Vagina (tissue), 2 donors: ENCODE data around the gene RHO. TPM values are rescaled to one million over a fixed set of nuclear protein-coding genes. Genes with fewer than 3 reads are reported as not detected.

Experiments
- DNase-seq, 2 donors: peaks; one replicate each; pipeline ENCODE4 v3.0.0-alpha.2; 2017; ENCODE audit errors: extremely low spot score in 2 of 2
- H3K27ac ChIP-seq: fragments of 200-600 bp; sonication (generic); one replicate; pipeline ENCODE4 v1.5.1; 2019
- H3K27me3 ChIP-seq: fragments of 200-600 bp; sonication (generic); one replicate; pipeline ENCODE4 v1.5.1; 2019
- H3K36me3 ChIP-seq, 2 donors: fragments of 200-600 bp; sonication (generic); one replicate each; pipeline ENCODE4 v1.5.1; 2017 to 2019
- H3K4me1 ChIP-seq: fragments of 200-600 bp; sonication (generic); one replicate; pipeline ENCODE4 v1.5.1; 2019
- H3K4me3 ChIP-seq, 2 donors: fragments of 200-600 bp; sonication (generic); 1 replicate in 1 of 2; 2 replicates in 1 of 2; pipeline ENCODE4 v1.5.1; 2016 to 2019
- H3K9me3 ChIP-seq: fragments of 200-600 bp; sonication (generic); one replicate; pipeline ENCODE4 v1.5.1; 2019
- CTCF ChIP-seq, 3 experiments: fragments of 450-650 bp in 2 of 3; fragments of 200-600 bp in 1 of 3; sonication (generic) in 1 of 3; IDR thresholded peaks; one replicate each; pipeline ENCODE4 v1.5.1; 2017 to 2019; ENCODE audit warnings: antibody characterized with exemption in 3 of 3, mild to moderate bottlenecking in 2 of 3, moderate library complexity in 2 of 3
- POLR2A ChIP-seq, 2 donors: fragments of 450-650 bp; IDR thresholded peaks; one replicate each; pipeline ENCODE4 v1.6.1; 2017; ENCODE audit warnings: antibody characterized with exemption in 2 of 2, mild to moderate bottlenecking in 2 of 2, moderate library complexity in 2 of 2
- POLR2AphosphoS5 ChIP-seq, 2 donors: sonication (generic); formaldehyde crosslinking; IDR thresholded peaks; one replicate each; pipeline ENCODE4 v1.9.0; 2017; ENCODE audit warnings: antibody characterized with exemption in 2 of 2, mild to moderate bottlenecking in 2 of 2, low read depth in 1 of 2; ENCODE audit not compliant: insufficient read depth in 1 of 2
- intact Hi-C: fragments of 100-400 bp; cut with DNase I; formaldehyde crosslinking; loops from one replicate; pipeline ENCODE4 v1.15.1; 2023
- total RNA-seq: library from RNA; depleted of rRNA; stranded (reverse); fragments of >200 nt; gene quantifications from one replicate; pipeline ENCODE4 v1.2.3, GENCODE V29; 2016

The RHO gene
- total RNA-seq, 1 donor from 2014 or later: not detected

DNA sequence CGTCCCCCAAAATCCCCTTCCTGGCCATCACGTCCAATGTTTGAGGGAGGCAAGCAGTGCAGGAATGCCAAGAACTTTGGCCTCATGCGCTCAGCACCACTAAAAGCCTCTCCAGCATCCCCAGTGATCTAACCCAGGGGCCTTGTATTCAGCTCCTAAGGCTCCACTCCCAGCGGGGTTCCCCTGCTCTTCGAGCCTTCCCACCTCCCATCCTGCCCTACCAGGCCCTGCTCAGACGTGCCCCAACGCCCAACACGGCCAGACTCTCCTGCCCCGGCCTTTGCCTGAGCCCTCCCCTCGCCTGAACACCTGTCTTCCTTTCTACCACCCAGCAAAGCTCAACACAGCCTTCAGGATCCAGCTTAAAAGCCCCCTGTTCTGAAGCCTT, 47.6 kb downstream of the RHO start:
- no peaks in the 10 kb centered on the region for H3K27me3 ChIP-seq
- no peak for TF ChIP-seq POLR2AphosphoS5 (IDR thresholded peaks at IDR 0.05; ENCODE audit: insufficient read depth in 1 of 2, low read depth in 1 of 2)
- TF ChIP-seq POLR2A (IDR thresholded peaks at IDR 0.05): no peak
- no peak for TF ChIP-seq CTCF (IDR thresholded peaks at IDR 0.05)

DNA sequence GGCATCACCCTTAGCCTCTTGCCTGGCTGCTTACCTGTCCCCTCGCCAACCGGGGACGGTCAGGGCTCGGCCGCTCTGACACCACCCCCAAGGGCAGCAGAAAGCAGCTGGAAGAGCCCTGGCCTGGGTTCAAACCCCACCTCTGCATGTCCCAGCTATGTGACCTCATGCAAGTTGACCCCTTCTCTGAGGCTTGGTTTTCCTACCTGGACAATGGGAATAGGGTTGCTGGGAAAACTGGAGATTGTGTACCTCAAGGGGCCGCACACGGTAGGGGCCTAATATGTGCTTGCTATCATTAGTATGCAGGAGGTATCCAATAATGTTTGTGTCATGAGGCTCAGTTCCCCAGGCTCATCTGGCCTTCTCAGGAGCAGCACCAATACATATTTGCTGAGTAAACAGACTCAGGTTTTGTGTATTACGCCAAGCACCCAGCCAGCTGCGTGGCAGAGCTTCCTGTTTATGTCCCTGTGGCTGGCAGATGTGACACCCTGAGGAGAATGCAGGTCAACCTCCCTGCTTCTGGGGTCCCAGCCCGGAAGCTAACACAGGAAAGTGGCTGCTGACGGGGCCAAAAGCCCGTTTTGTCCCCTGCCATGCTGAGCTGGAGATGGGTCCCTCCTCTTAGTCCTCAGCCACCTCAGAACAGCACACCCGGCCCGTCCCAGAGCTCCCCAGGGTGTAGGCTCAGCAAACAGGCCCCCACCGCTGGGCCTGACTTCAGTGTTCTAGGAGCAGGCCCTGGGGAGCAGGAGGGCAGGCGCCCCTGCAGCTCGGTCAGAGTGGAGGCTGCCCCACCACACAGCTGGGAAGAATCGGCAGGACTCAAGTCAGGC, 48.3 kb downstream of the RHO start:
- Histone ChIP-seq H3K4me3 (no peak overlapping the region), H3K36me3 (peaks cover 0 to 37% of the 10 kb centered on the region in 2 donors), H3K4me1 (peaks cover 35% of the 10 kb centered on the region), H3K27ac (peak overlapping the region; percentile 87), H3K9me3 (no peaks in the 10 kb centered on the region), H3K27me3 (no peaks in the 10 kb centered on the region)
- no peak for TF ChIP-seq POLR2A (IDR thresholded peaks at IDR 0.05)
- TF ChIP-seq CTCF (IDR thresholded peaks at IDR 0.05): no peak
- peak in 1 of 2 donors; percentile 53 for TF ChIP-seq POLR2AphosphoS5 (IDR thresholded peaks at IDR 0.05; ENCODE audit: insufficient read depth in 1 of 2, low read depth in 1 of 2)
- DNase-seq: no peak
- intact Hi-C loops: no loop called here

More for the DNA sequence above, 47.6 kb downstream of the RHO start:
- Histone ChIP-seq H3K4me3 (no peak overlapping the region), H3K27ac (peak overlapping the region; percentile 87), H3K36me3 (peaks cover 0 to 42% of the 10 kb centered on the region in 2 donors), H3K9me3 (no peaks in the 10 kb centered on the region), H3K4me1 (peaks cover 35% of the 10 kb centered on the region)
- DNase-seq: no peak
- intact Hi-C loops: no loop called here

DNA sequence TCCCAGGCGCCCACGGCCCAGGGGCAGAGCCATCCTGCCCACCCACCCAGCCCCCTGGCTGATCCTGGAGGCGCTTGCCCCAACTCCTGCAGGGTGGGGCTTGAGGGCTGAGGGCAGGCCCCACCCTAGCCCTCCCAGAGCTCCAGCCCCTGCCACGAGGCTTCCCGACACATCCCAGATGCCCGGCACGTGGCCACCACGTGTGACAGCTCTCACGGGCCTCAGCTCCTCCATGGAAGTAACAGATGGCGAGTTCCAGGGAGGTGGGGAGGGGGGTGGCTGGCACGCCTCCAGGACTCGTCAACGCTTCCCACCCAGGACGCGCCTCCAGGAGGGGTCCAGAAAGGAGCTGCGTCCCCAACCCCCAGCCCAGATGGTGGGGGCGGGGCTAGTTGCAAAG, 48.9 kb downstream of the RHO start:
- H3K4me1 ChIP-seq: peaks cover 35% of the 10 kb centered on the region
- H3K27me3 ChIP-seq: no peaks in the 10 kb centered on the region
- peak overlapping the region; percentile 87 for H3K27ac ChIP-seq
- no peak for DNase-seq
- H3K4me3 ChIP-seq: no peak overlapping the region
- intact Hi-C loops: no loop called here
- TF ChIP-seq CTCF (IDR thresholded peaks at IDR 0.05) (no peak), POLR2A (IDR thresholded peaks at IDR 0.05) (no peak), POLR2AphosphoS5 (IDR thresholded peaks at IDR 0.05; ENCODE audit: insufficient read depth in 1 of 2, low read depth in 1 of 2) (no peak)
- H3K9me3 ChIP-seq: no peaks in the 10 kb centered on the region
- peaks cover 0 to 37% of the 10 kb centered on the region in 2 donors for H3K36me3 ChIP-seq

DNA sequence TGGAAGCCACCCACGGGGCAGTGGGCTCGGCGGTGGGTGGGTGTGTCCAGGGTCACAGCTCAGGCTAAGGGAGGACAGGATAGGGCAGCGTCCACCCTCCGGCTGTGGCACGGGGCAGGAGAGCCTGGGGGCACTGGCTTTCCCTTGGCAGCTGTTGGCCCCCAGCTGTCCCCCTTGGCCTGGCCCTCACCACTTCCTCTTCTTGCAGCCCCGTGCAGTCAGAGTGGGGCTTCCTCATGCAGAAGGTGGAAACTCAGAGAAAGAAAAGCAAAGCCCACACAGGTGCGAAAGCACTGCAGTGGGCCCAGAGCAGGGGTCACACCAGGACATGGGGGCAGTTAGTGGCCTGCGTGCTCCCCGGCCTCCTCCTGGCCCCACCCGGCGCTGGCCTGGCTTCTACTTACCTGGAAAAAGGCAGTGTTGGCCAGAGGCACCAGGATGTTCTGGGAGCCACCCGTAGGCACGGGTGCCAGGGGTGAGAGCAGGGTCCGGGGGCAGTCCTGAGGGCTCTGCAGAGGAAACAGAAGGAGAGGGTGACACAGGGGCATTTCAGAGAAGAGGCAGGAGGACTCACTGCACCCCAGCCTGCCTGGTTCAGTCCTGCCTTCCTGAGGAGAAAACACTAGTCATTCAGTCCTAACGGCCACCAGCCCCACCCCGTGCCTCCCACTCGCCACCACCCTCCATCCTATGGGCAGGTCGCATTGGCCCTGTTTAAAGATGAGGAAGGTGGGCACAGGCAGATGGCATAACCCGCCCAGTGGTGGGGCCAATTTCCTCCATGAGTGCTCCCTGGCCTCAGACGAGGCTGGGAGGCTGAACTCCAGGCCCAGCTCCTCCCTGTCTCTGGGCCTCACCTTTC, 49.7 kb downstream of the RHO start:
- H3K4me3 ChIP-seq: no peak overlapping the region
- H3K27ac ChIP-seq: peak overlapping the region; percentile 87
- peaks cover 35% of the 10 kb centered on the region for H3K4me1 ChIP-seq
- TF ChIP-seq POLR2A (IDR thresholded peaks at IDR 0.05) (no peak), CTCF (IDR thresholded peaks at IDR 0.05) (no peak), POLR2AphosphoS5 (IDR thresholded peaks at IDR 0.05; ENCODE audit: insufficient read depth in 1 of 2, low read depth in 1 of 2) (no peak)
- H3K36me3 ChIP-seq: peaks cover 0 to 38% of the 10 kb centered on the region in 2 donors
- H3K27me3 ChIP-seq: no peaks in the 10 kb centered on the region
- H3K9me3 ChIP-seq: no peaks in the 10 kb centered on the region
- intact Hi-C loops: no loop called here
- DNase-seq: no peak
